Skin of body (tissue), 2 donors: ENCODE data around the gene ATXN1. TPM values are rescaled to one million over a fixed set of nuclear protein-coding genes. Genes with fewer than 3 reads are reported as not detected.
"Not testable (repeated sequence)": the region's sequence is repeated elsewhere in the genome, so short reads cannot be mapped to it uniquely, and the experiment has no call there.

Experiments used
- DNase-seq: peaks from one replicate; lab custom pipeline; 2025; lab: John Stamatoyannopoulos, UW
- total RNA-seq: library from RNA; depleted of rRNA; stranded (reverse); fragments of >200 nt; gene quantifications from one replicate; pipeline ENCODE4 v1.2.3, GENCODE V29; 2014

Gene ATXN1
- total RNA-seq, 1 donor from 2014 or later, result 52.6 TPM

- no peak for DNase-seq
Observed at GRCh38 chr6:16619777-16620176, 141.5 kb downstream of the ATXN1 start.

DNA sequence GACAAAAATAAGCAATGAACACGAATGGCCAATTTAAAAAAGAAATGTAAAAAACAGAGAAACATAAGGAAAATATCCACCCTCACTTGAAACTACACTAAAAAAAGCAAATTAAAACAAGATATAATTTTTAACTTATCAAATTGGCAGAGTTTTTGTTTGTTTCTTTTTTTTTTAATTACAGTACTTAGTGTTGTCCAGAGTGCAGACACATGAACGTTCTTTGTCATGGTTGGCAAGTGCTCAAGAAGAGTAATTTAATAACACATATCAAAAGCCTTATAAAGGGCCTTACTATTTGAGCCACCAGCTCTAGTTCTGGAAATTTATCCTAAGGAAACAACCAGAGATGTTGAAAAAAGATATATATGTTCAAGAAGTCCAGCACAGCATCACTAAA is 142.3 kb downstream of the ATXN1 start:
- DNase-seq, result no peak

DNA sequence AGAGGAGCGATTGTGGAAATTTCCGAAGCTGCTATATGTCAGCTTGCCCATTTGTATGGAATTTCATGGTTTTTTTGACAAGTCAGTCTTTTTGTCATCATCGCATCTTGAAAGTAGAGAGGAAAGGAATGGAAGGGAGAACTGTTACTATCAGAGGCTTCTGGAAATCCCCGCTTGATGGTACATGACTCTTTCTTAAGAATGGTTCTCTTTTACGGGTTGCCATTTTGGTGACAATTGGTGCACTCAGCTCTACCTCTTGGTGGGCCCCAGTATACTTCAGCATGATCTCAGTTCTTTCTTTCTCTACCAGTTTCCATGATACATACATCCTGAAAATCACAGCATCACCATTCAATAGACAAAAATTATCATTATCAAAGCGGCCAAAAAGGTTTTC is 146.0 kb downstream of the ATXN1 start:
- not testable (repeated sequence) for DNase-seq

DNA sequence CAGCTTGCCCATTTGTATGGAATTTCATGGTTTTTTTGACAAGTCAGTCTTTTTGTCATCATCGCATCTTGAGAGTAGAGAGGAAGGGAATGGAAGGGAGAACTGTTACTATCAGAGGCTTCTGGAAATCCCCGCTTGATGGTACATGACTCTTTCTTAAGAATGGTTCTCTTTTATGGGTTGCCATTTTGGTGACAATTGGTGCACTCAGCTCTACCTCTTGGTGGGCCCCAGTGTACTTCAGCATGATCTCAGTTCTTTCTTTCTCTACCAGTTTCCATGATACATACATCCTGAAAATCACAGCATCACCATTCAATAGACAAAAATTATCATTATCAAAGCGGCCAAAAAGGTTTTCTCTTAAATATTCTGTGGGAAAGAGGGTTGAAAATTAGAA is 147.1 kb downstream of the ATXN1 start:
- not testable (repeated sequence) for DNase-seq

DNA sequence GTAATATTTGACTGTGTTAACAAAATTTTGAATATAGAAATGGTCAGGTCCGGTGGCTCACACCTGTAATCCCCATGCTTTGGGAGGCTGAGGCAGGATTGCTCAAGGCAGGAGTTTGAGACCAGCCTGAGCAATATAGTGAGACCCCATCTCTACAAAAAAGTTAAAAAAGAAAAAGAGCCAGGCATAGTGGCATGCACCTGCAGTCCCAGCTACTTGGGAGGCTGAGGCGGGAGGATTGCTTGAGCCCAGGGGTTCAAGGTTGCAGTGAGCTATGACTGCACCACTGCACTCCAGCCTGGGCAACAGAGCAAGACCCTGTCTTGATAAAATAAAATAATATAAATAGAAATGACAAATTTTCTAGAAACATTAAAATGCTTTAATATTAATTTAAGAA is 147.8 kb downstream of the ATXN1 start:
- not testable (repeated sequence) for DNase-seq

DNA sequence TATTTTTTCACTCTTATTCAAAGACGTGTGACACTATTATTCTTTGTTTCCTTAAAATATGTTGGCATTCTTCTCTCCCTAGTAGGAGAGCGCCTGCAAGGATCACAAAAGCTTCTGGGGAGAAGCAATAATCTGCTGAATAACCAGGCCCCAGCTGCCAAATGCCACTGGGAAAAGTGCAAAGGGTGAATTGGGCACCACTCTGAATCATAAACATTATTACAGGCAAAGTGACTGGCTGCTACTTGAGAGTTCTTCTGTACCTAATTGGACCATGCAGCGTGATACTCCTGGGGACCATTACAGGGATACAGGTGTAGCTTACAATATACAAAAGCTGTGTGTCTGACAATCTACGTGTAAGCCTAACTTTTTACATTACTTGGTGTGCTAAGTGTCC is 152.8 kb downstream of the ATXN1 start:
- no peak for DNase-seq

DNA sequence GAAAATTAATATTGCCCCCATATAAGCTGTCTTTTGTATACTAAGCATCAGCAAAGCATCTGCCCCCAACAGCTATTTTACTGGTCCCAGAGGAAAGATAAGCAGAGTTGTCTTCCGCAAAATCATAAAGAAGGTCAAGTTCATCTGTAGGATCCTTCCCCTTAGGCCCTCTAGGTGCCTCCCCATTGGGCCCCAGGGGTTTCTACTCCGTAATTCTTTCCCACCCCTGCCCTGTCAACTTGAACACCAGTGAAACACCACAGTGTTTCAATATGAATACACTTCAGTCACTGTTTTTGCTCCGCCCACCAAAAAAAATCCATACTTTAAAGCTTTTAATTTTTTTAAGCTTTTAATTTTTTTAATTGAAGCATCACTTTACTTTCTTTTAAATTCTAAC is 159.2 kb downstream of the ATXN1 start:
- no peak for DNase-seq

- DNase-seq, result no peak
Observed at GRCh38 chr6:16600701-16601100, 160.6 kb downstream of the ATXN1 start.

DNA sequence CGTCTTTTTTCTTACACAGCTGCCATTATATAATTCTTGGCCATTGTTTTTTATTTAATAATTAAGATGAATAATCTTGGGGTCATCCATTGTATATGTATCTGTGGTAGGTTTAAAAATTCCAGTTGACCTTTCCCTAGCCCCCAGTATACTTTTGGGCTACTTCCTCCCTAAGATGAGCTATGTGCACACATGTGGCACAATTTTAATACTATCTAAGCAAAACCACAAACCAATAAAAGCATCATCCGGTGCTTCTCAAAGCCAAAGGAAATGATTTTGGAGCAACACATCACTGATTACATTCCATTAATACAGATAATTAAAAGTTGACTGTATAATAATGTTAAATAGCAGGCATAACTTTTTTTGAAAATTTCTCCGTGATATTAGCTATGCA is 161.2 kb downstream of the ATXN1 start:
- DNase-seq, result no peak

GRCh38 chr6:16596616-16597331 is 164.5 kb downstream of the ATXN1 start:
- no peak for DNase-seq

GRCh38 chr6:16595514-16596120 is 165.6 kb downstream of the ATXN1 start:
- DNase-seq, result no peak

GRCh38 chr6:16594849-16595248 is 166.4 kb downstream of the ATXN1 start:
- DNase-seq, result no peak

- no peak for DNase-seq
Observed at GRCh38 chr6:16592223-16592911, 168.9 kb downstream of the ATXN1 start.

GRCh38 chr6:16591396-16592222 is 169.7 kb downstream of the ATXN1 start:
- DNase-seq, result no peak

- no peak for DNase-seq
Observed at GRCh38 chr6:16585805-16586204, 175.5 kb downstream of the ATXN1 start.

DNA sequence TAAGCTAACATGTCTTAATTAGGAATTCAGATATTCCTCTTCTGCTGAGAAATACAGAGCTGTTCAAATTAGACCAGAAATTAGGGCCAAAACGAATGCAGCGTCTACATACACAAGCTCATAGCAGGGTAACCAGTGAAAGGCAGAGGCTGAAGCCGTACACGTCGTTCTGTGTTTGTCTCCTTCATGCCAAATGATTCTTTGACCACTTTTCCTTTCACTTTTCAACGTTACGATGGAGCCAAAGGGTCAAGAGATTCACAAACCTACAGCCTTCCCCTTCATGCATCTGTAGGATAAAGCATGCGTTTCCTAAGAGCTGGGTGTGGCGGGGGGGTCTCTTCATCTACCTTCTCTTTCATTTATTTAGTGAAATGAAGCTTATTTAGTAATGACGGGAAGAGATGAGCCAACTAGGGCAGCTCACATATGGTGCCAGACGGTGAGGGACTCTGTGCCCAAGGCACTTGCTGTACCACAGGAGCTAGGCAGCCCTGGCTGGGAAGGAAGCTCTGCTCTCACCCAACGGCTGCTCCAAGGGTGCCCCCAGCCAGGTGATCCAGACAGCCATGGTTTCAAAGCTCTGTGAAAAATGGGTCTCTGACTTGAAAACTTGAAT is 178.0 kb downstream of the ATXN1 start:
- no peak for DNase-seq

- DNase-seq, result no peak
Observed at GRCh38 chr6:16582446-16583143, 178.7 kb downstream of the ATXN1 start.

GRCh38 chr6:16578695-16579285 is 182.5 kb downstream of the ATXN1 start:
- DNase-seq, result peak; percentile 30

DNA sequence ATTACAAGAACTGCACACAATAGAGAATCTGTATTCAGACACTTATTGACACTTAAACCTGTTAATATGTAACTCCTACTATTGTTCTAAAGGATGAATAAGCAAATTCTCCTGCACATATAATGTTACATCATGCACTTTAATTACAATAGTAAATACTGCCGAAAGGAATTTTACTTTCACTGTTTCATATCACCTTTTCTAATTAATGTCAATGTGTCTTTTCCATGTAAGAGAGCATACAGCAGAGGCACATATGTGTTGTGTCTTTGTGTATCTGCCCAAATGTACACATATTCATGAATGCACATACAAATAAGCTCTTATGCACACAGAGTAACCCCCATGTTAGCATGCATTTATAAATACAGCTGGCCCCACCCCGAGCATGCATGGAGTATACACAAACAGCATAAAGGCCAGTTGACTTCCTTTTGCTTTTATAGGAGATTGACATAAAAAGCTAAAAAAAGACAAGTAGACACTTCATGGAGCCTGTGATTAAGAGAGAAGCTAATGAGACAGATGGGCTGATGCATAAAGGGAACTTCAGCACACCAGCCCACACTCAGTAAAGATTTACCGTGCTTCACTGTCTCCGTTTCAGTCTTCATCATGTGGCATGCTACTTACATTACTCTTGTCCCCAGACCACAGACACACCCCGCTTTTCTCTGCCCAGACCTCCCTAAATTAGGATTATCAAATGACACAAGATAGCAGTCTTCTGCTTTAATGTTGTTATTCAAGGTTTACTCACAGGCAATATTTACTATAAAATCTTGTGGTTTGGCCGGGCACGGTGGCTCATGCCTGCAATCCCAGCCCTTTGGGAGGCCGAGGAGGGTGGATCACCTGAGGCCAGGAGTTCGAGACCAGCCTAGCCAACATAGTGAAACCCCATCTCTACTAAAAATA is 184.6 kb downstream of the ATXN1 start:
- no peak for DNase-seq
